H1 (cell line): Measurements from ENCODE around the gene TNS4. TPM values are rescaled to one million over a fixed set of nuclear protein-coding genes. Genes with fewer than 3 reads are reported as not detected.

Source experiments
- CTCF ChIA-PET: fragments of 300-600 bp; sonication (Branson Sonifier 250); formaldehyde crosslinking; loops from one replicate; lab custom pipeline; 2021; ENCODE audit not compliant: partially characterized antibody; lab: Charles Lee
- POLR2A ChIA-PET: fragments of 300-600 bp; sonication (Branson Sonifier 250); formaldehyde crosslinking; loops from one replicate; lab custom pipeline; 2021; ENCODE audit warnings: inconsistent platforms; ENCODE audit not compliant: partially characterized antibody; lab: Charles Lee
- DNase-seq, 2 experiments: peaks; one replicate each; pipeline versions ENCODE4 v3.0.0 to v3.0.0-alpha.2; 2010 to 2022; ENCODE audit warnings: low spot score in 2 of 2, low read depth in 1 of 2, mixed read lengths in 1 of 2
- FAIRE-seq: peaks from 2 replicates; lab custom pipeline; 2011; peaks lifted over from hg19 to GRCh38; lab: Jason Lieb, UNC
- H2AFZ ChIP-seq: 2 replicates; pipeline ENCODE4 v1.8.1; 2012; ENCODE audit warnings: low read length, inconsistent platforms
- H2AK5ac ChIP-seq: 2 replicates; pipeline ENCODE4 v1.6.1; 2013; ENCODE audit warnings: low read depth, low read length
- H2BK120ac ChIP-seq: replicated peaks from 2 replicates; pipeline ENCODE3; 2013; ENCODE audit warnings: low read depth, low read length, inconsistent platforms
- H2BK12ac ChIP-seq: 2 replicates; pipeline ENCODE4 v1.6.1; 2013; ENCODE audit warnings: low read depth, low read length
- H2BK15ac ChIP-seq: 2 replicates; pipeline ENCODE4 v1.6.1; 2013; ENCODE audit warnings: low read length
- H2BK20ac ChIP-seq: 2 replicates; pipeline ENCODE4 v1.6.1; 2013; ENCODE audit warnings: low read length
- H2BK5ac ChIP-seq: 2 replicates; pipeline ENCODE4 v1.6.1; 2013; ENCODE audit warnings: low read depth, low read length
- H3K14ac ChIP-seq: 2 replicates; pipeline ENCODE4 v1.6.1; 2013; ENCODE audit warnings: inconsistent platforms; ENCODE audit not compliant: insufficient read length
- H3K18ac ChIP-seq: 2 replicates; pipeline ENCODE4 v1.6.1; 2013; ENCODE audit warnings: low read length; ENCODE audit errors: extremely low read depth
- H3K23ac ChIP-seq: 2 replicates; pipeline ENCODE4 v1.6.1; 2013; ENCODE audit warnings: inconsistent platforms; ENCODE audit not compliant: insufficient read length
- H3K23me2 ChIP-seq: 2 replicates; pipeline ENCODE4 v1.6.1; 2013; ENCODE audit warnings: low read depth, low read length
- H3K27ac ChIP-seq: 2 replicates; pipeline ENCODE4 v1.6.1; 2011; ENCODE audit warnings: low read depth, low read length, inconsistent platforms
- H3K27me3 ChIP-seq, 4 experiments: replicated peaks in 1 of 4; 1 replicate in 1 of 4; 2 replicates in 3 of 4; pipeline versions ENCODE4 v1.6.1 to v1.8.1; 2011 to 2013; ENCODE audit warnings: low read length in 3 of 4, mild to moderate bottlenecking in 3 of 4, inconsistent platforms in 2 of 4, mixed read lengths in 2 of 4, moderate library complexity in 1 of 4; ENCODE audit not compliant: control insufficient read depth in 3 of 4, insufficient read depth in 3 of 4; ENCODE audit errors: extremely low read depth in 1 of 4
- H3K36me3 ChIP-seq, 4 experiments: 2 replicates each; pipeline versions ENCODE4 v1.6.1 to v1.8.1; 2011 to 2013; ENCODE audit warnings: mild to moderate bottlenecking in 4 of 4, low read length in 3 of 4, moderate library complexity in 2 of 4, control low read depth in 1 of 4, inconsistent platforms in 1 of 4; ENCODE audit not compliant: insufficient read depth in 4 of 4, control insufficient read depth in 2 of 4
- H3K4ac ChIP-seq: replicated peaks from 2 replicates; pipeline ENCODE3; 2013; ENCODE audit warnings: low read length, low read depth, mixed read lengths, inconsistent platforms; ENCODE audit not compliant: insufficient read length
- H3K4me1 ChIP-seq, 4 experiments: replicated peaks in 1 of 4; 1 replicate in 1 of 4; 2 replicates in 3 of 4; pipeline versions ENCODE4 v1.6.1 to v1.8.1; 2011 to 2013; ENCODE audit warnings: low read length in 3 of 4, inconsistent platforms in 2 of 4, mixed read lengths in 1 of 4; ENCODE audit not compliant: insufficient read depth in 4 of 4, control insufficient read depth in 3 of 4
- H3K4me2 ChIP-seq, 2 experiments: 2 replicates each; pipeline versions ENCODE4 v1.6.1 to v1.8.1; 2011 to 2013; ENCODE audit warnings: low read depth in 2 of 2, low read length in 2 of 2, control low read depth in 1 of 2, inconsistent platforms in 1 of 2, mild to moderate bottlenecking in 1 of 2; ENCODE audit not compliant: insufficient read depth in 1 of 2
- H3K4me3 ChIP-seq, 4 experiments: fragments of 200-600, 300-600 bp in 1 of 4; sonication (generic), shearing (Covaris generic), sonication (Bioruptor Twin) in 1 of 4; 2 replicates each; pipeline versions ENCODE4 v1.5.1 to v1.8.1; 2011 to 2016; ENCODE audit warnings: low read length in 4 of 4, low read depth in 3 of 4, control low read depth in 2 of 4, inconsistent platforms in 2 of 4, mild to moderate bottlenecking in 2 of 4, mixed read lengths in 1 of 4, moderate library complexity in 1 of 4; ENCODE audit not compliant: insufficient read depth in 2 of 4; ENCODE audit errors: extremely low read depth in 1 of 4
- H3K56ac ChIP-seq: replicated peaks from 2 replicates; pipeline ENCODE3; 2013; ENCODE audit warnings: low read depth, mild to moderate bottlenecking, mixed read lengths, low read length, inconsistent platforms; ENCODE audit not compliant: insufficient read length
- H3K79me1 ChIP-seq: 2 replicates; pipeline ENCODE4 v1.6.1; 2013; ENCODE audit warnings: low read depth, low read length, control low read depth
- H3K79me2 ChIP-seq, 2 experiments: 2 replicates each; pipeline versions ENCODE4 v1.6.1 to v1.8.1; 2012 to 2013; ENCODE audit warnings: low read length in 2 of 2, mild to moderate bottlenecking in 2 of 2, inconsistent platforms in 1 of 2; ENCODE audit not compliant: insufficient read depth in 2 of 2, control insufficient read depth in 1 of 2
- H3K9ac ChIP-seq, 4 experiments: replicated peaks in 1 of 4; 1 replicate in 1 of 4; 2 replicates in 3 of 4; pipeline versions ENCODE4 v1.6.1 to v1.8.1; 2011 to 2013; ENCODE audit warnings: low read depth in 3 of 4, low read length in 3 of 4, control low read depth in 2 of 4, mild to moderate bottlenecking in 2 of 4, moderate library complexity in 2 of 4, inconsistent platforms in 1 of 4; ENCODE audit errors: extremely low read depth in 1 of 4
- H3K9me3 ChIP-seq, 2 experiments: 2 replicates each; pipeline versions ENCODE4 v1.6.1 to v1.8.1; 2012 to 2013; ENCODE audit warnings: mild to moderate bottlenecking in 2 of 2, moderate library complexity in 2 of 2, control low read depth in 1 of 2, inconsistent platforms in 1 of 2, low read depth in 1 of 2, low read length in 1 of 2, mixed read lengths in 1 of 2; ENCODE audit not compliant: insufficient read depth in 2 of 2
- H4K20me1 ChIP-seq, 2 experiments: replicated peaks in 1 of 2; 2 replicates each; pipeline versions ENCODE3 to v1.8.1; 2011 to 2013; ENCODE audit warnings: inconsistent platforms in 2 of 2, low read length in 2 of 2, mild to moderate bottlenecking in 1 of 2; ENCODE audit not compliant: insufficient read depth in 2 of 2, control insufficient read depth in 1 of 2
- H4K5ac ChIP-seq: 2 replicates; pipeline ENCODE4 v1.6.1; 2013; ENCODE audit warnings: low read length, low read depth, mixed read lengths, inconsistent platforms; ENCODE audit not compliant: insufficient read length
- H4K8ac ChIP-seq: 2 replicates; pipeline ENCODE4 v1.8.0; 2013; ENCODE audit warnings: mild to moderate bottlenecking, moderate library complexity, low read length, inconsistent platforms; ENCODE audit not compliant: insufficient read depth; ENCODE audit errors: extremely low read depth
- H4K91ac ChIP-seq: replicated peaks from 2 replicates; pipeline ENCODE3; 2013; ENCODE audit warnings: low read length, mixed read lengths, inconsistent platforms; ENCODE audit not compliant: insufficient read length
- RAD21 ChIP-seq, 2 experiments: IDR thresholded peaks in 1 of 2; conservative IDR thresholded peaks in 1 of 2; 2 replicates each; pipeline ENCODE4 v1.6.1; 2011; ENCODE audit warnings: low read depth in 2 of 2, low read length in 2 of 2, improper control_type of control experiment in 1 of 2, inconsistent platforms in 1 of 2, mild to moderate bottlenecking in 1 of 2, moderate library complexity in 1 of 2
- TEAD4 ChIP-seq: IDR thresholded peaks from 2 replicates; pipeline ENCODE4 v1.6.1; 2012; ENCODE audit warnings: low read depth, low read length, inconsistent platforms, mixed read lengths
- WGBS, 2 experiments: shearing (Covaris generic) in 1 of 2; methylation state at CpG; one replicate each; pipeline versions ENCODE4 v1.1.6 to v1.1.7; 2013 to 2015; ENCODE audit warnings: low lambda C conversion rate in 2 of 2, mixed read lengths in 2 of 2, inconsistent platforms in 1 of 2, low coverage in 1 of 2, missing lambda C conversion rate in 1 of 2; ENCODE audit not compliant: insufficient replicate concordance in 2 of 2, insufficient coverage in 1 of 2, insufficient read length in 1 of 2; ENCODE audit errors: extremely low coverage in 1 of 2, missing lambda C conversion rate in 1 of 2; 5-methylcytosine and 5-hydroxymethylcytosine counted together
- polyA plus RNA-seq, 7 experiments: library from polyadenylated mRNA; depleted of rRNA in 3 of 7; stranded (reverse) in 5 of 7; unstranded in 2 of 7; fragments of >200 nt in 5 of 7; fragments of 200-250 nt in 2 of 7; gene quantifications; 1 replicate in 5 of 7; 2 replicates in 1 of 7; 4 replicates in 1 of 7; pipeline versions ENCODE4 v1.2.1 to v1.2.3, GENCODE V29; 2011 to 2013; ENCODE audit warnings: missing spikeins in 2 of 7, mixed read lengths in 2 of 7
- total RNA-seq: library from RNA; stranded (reverse); fragmentation: NEBNext Ultra II Directional; extraction: Animal tissue kit (Norgen Biotek cat#: 25700); gene quantifications from 2 replicates; pipeline ENCODE4 v1.2.1, GENCODE V29; 2021
- TF ChIP-seq, protein P1 (sequence below): IDR thresholded peaks from 2 replicates; pipeline ENCODE4 v1.6.1; 2012; ENCODE audit warnings: inconsistent platforms

TNS4 gene
- total and polyA plus RNA-seq, 2 of the 8 experiments (the other 6 are each of a cell fraction or from before 2014, with no cell fraction given), result 0.20 to 0.21 TPM

DNA sequence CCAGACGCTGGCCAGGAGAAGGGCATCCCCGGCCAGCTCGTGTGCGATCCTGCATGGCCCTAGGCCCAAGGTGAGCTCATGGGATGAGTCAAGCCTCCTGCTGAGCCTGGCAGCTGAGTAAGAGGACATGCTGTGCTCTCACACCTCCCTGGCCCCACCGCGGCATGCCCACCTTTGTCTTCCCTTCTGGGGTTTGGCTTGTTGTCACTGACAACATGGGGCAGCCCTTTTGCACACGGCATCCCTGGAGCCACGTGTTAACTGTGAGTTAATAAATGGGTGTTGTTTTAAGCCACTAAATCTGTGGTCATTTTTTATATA is 8.9 kb upstream of the TNS4 start:
- POLR2A ChIA-PET, result interaction anchor here (1.2 to 1.4 kb wide), 2 partner anchors 20 to 25 kb away, joined by 3 to 4 read pairs; no protein-coding TSS in a partner anchor
- no peak for DNase-seq

More for the DNA sequence above, 8.9 kb upstream of the TNS4 start:
- H2BK20ac ChIP-seq, result peak overlapping the region; percentile 51; the same call in 1 of the 2 replicates
- 81% methylated on average over 8 of the region's 8 CpGs; no CpG with 5 or more reads in 1 of the 2 experiments for WGBS, 2 experiments
- no peak overlapping the region for H3K4ac ChIP-seq
- TF ChIP-seq, protein P1, sequence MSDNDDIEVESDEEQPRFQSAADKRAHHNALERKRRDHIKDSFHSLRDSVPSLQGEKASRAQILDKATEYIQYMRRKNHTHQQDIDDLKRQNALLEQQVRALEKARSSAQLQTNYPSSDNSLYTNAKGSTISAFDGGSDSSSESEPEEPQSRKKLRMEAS, result peak; percentile 82
- TF ChIP-seq TEAD4 (0 out of 2 replicates have a peak, but pooled peaks have one; percentile 6), RAD21 (IDR thresholded peaks at IDR 0.05 in 1 of 2, conservative IDR thresholded peaks at IDR 0.05 in 1 of 2; ENCODE audit: low read depth in 2 of 2, low read length in 2 of 2) (no peak)
- peak overlapping the region; percentile 92; the same call in 1 of the 2 replicates for H2BK15ac ChIP-seq
- no peak for FAIRE-seq
- H3K4me1 ChIP-seq, result peaks cover 3 to 11% (median 5%) of the 10 kb centered on the region in 4 experiments; a peak in 5 of 7 replicates
- H4K91ac ChIP-seq, result peak overlapping the region; percentile 71
- H3K9me3 ChIP-seq, result no peaks in the 10 kb centered on the region
- no peak overlapping the region for H2AK5ac ChIP-seq
- H4K20me1 ChIP-seq, result no peaks in the 10 kb centered on the region
- no peak overlapping the region for H2AFZ ChIP-seq
- H3K4me2 ChIP-seq, result peak overlapping the region in 1 of 2 experiments; percentile 48; a peak in 1 of 4 replicates
- no peaks in the 10 kb centered on the region; the same call in 1 of the 2 replicates for H3K23me2 ChIP-seq
- no peaks in the 10 kb centered on the region for H3K36me3 ChIP-seq
- no peak overlapping the region for H3K56ac ChIP-seq
- peak overlapping the region; percentile 93; the same call in 1 of the 2 replicates for H2BK12ac ChIP-seq
- H4K8ac ChIP-seq, result no peak overlapping the region; the same call in 1 of the 2 replicates
- no peak overlapping the region for H3K23ac ChIP-seq
- no peak overlapping the region for H2BK120ac ChIP-seq
- CTCF ChIA-PET, result interaction anchor here (0.8 to 1.8 kb wide), 3 partner anchors 8 to 34 kb away, joined by 3 to 5 read pairs (median 3); partner anchors contain the start of gene TNS4
- no peak overlapping the region for H2BK5ac ChIP-seq
- H3K9ac ChIP-seq, result no peak overlapping the region
- no peak overlapping the region for H3K27ac ChIP-seq
- no peak overlapping the region for H3K14ac ChIP-seq
- peak overlapping the region; percentile 90 for H3K18ac ChIP-seq
- peak overlapping the region; percentile 24 for H4K5ac ChIP-seq
- no peaks in the 10 kb centered on the region for H3K27me3 ChIP-seq
- H3K79me2 ChIP-seq, result no peaks in the 10 kb centered on the region
- H3K79me1 ChIP-seq, result no peaks in the 10 kb centered on the region
- no peak overlapping the region for H3K4me3 ChIP-seq
